Measurements from ENCODE around the gene UBE2QL1. TPM values are rescaled to one million over a fixed set of nuclear protein-coding genes. Genes with fewer than 3 reads are reported as not detected.

Gene UBE2QL1
- total RNA-seq, 1 donor from 2014 or later, result 46.3 TPM

GRCh38 chr5:6480133-6481051, 31.7 kb downstream of the UBE2QL1 start:
- DNase-seq, result no peak

GRCh38 chr5:6482735-6483134, 34.1 kb downstream of the UBE2QL1 start:
- no peak for DNase-seq

- DNase-seq, result no peak
Measured at GRCh38 chr5:6483880-6484382, 35.3 kb downstream of the UBE2QL1 start.

- no peak for DNase-seq
Measured at GRCh38 chr5:6484446-6484845, 35.8 kb downstream of the UBE2QL1 start.

- no peak for DNase-seq
Measured at GRCh38 chr5:6484899-6485298, 36.2 kb downstream of the UBE2QL1 start.

GRCh38 chr5:6485441-6485840, 36.8 kb downstream of the UBE2QL1 start:
- DNase-seq, result no peak

- DNase-seq, result no peak
Measured at GRCh38 chr5:6486074-6486473, 37.4 kb downstream of the UBE2QL1 start.

- no peak for DNase-seq
Measured at GRCh38 chr5:6487081-6487480, 38.4 kb downstream of the UBE2QL1 start.

- DNase-seq, result no peak
Measured at GRCh38 chr5:6488021-6488420, 39.4 kb downstream of the UBE2QL1 start.

- no peak for DNase-seq
Measured at GRCh38 chr5:6489643-6490185, 41.1 kb downstream of the UBE2QL1 start.

GRCh38 chr5:6490246-6490645, 41.6 kb downstream of the UBE2QL1 start:
- DNase-seq, result no peak

- DNase-seq, result no peak
Measured at GRCh38 chr5:6490693-6491092, 42.0 kb downstream of the UBE2QL1 start.

- no peak for DNase-seq
Measured at GRCh38 chr5:6491196-6491918, 42.7 kb downstream of the UBE2QL1 start.

- no peak for DNase-seq
Measured at GRCh38 chr5:6491919-6492290, 43.2 kb downstream of the UBE2QL1 start.

- DNase-seq, result no peak
Measured at GRCh38 chr5:6492934-6493333, 44.3 kb downstream of the UBE2QL1 start.

- no peak for DNase-seq
Measured at GRCh38 chr5:6493681-6494454, 45.2 kb downstream of the UBE2QL1 start.

- no peak for DNase-seq
Measured at GRCh38 chr5:6494939-6495338, 46.3 kb downstream of the UBE2QL1 start.

- DNase-seq, result no peak
Measured at GRCh38 chr5:6495433-6496206, 47.0 kb downstream of the UBE2QL1 start.

- DNase-seq, result no peak
Measured at GRCh38 chr5:6496207-6496584, 47.5 kb downstream of the UBE2QL1 start.

- DNase-seq, result no peak
Measured at GRCh38 chr5:6496636-6497035, 48.0 kb downstream of the UBE2QL1 start.

GRCh38 chr5:6497262-6497661, 48.6 kb downstream of the UBE2QL1 start:
- DNase-seq, result no peak

GRCh38 chr5:6498968-6499367, 50.3 kb downstream of the UBE2QL1 start:
- DNase-seq, result no peak
